NCI-H187 (cell line): ENCODE data around the gene ATP10B.
"Not testable (repeated sequence)": the region's sequence is repeated elsewhere in the genome, so short reads cannot be mapped to it uniquely, and the experiment has no call there.

Experiments
- DNase-seq, 2 experiments: peaks; one replicate each; lab custom pipeline; 2025; lab: John Stamatoyannopoulos, UW

The ATP10B gene

GRCh38 chr5:160852049-160852448 lies at the start of gene ATP10B:
TSS of gene ATP10B (minus strand) at chr5:160852211. CDS start at chr5:160688074, 164,137 bp downstream.
- DNase-seq = peak in 1 of 2 experiments; percentile 45

GRCh38 chr5:160901656-160902055 lies 49.6 kb upstream of the ATP10B start:
- DNase-seq = no peak

- DNase-seq = no peak
Observed at GRCh38 chr5:160899735-160900134, 47.7 kb upstream of the ATP10B start.

- not testable (repeated sequence) for DNase-seq
Observed at GRCh38 chr5:160893180-160893964, 41.4 kb upstream of the ATP10B start.

GRCh38 chr5:160887780-160888179 lies 35.8 kb upstream of the ATP10B start:
- peak; percentile 41 to 70 for DNase-seq

- not testable (repeated sequence) for DNase-seq
Observed at GRCh38 chr5:160873560-160874200, 21.7 kb upstream of the ATP10B start.

- no peak for DNase-seq
Observed at GRCh38 chr5:160869989-160870521, 18.0 kb upstream of the ATP10B start.

- DNase-seq = no peak
Observed at GRCh38 chr5:160867976-160868375, 16.0 kb upstream of the ATP10B start.

- DNase-seq = no peak
Observed at GRCh38 chr5:160851451-160851850, 560 bp downstream of the ATP10B start.

GRCh38 chr5:160850421-160850820 lies 1.6 kb downstream of the ATP10B start:
- DNase-seq = no peak

- DNase-seq = no peak
Observed at GRCh38 chr5:160847526-160848085, 4.4 kb downstream of the ATP10B start.

- DNase-seq = no peak
Observed at GRCh38 chr5:160846642-160847041, 5.4 kb downstream of the ATP10B start.

GRCh38 chr5:160844177-160844576 lies 7.8 kb downstream of the ATP10B start:
- no peak for DNase-seq

GRCh38 chr5:160843240-160843639 lies 8.8 kb downstream of the ATP10B start:
- no peak for DNase-seq

- no peak for DNase-seq
Observed at GRCh38 chr5:160837749-160838593, 14.0 kb downstream of the ATP10B start.

GRCh38 chr5:160837211-160837610 lies 14.8 kb downstream of the ATP10B start:
- no peak for DNase-seq

- DNase-seq = no peak
Observed at GRCh38 chr5:160835818-160836528, 16.0 kb downstream of the ATP10B start.

GRCh38 chr5:160835376-160835775 lies 16.6 kb downstream of the ATP10B start:
- DNase-seq = no peak

GRCh38 chr5:160833806-160834205 lies 18.2 kb downstream of the ATP10B start:
- no peak for DNase-seq

- DNase-seq = no peak
Observed at GRCh38 chr5:160831801-160832200, 20.2 kb downstream of the ATP10B start.

GRCh38 chr5:160824301-160825001 lies 27.6 kb downstream of the ATP10B start:
- DNase-seq = no peak
